Ovary (tissue), 3 donors: Measurements from ENCODE around the gene IMPA2.

ENCODE experiments used
- CTCF ChIP-seq, 3 donors: fragments of 450-650 bp in 2 of 3; fragments of 200-600 bp in 1 of 3; IDR thresholded peaks; one replicate each; pipeline versions ENCODE4 v1.5.1 to v1.8.0; 2016 to 2022; ENCODE audit warnings: antibody characterized with exemption in 3 of 3, mild to moderate bottlenecking in 1 of 3
- POLR2A ChIP-seq: fragments of 450-650 bp; IDR thresholded peaks from one replicate; pipeline ENCODE4 v1.6.1; 2017; ENCODE audit warnings: antibody characterized with exemption, mild to moderate bottlenecking, moderate library complexity
- donor health status: DM: no; HTN: no; CAD: no.

- no peak for TF ChIP-seq CTCF (IDR thresholded peaks at IDR 0.05)
- TF ChIP-seq POLR2A, result no peak
These were observed 53.2 kb downstream of the IMPA2 start for GRCh38 chr18:12034241-12035100.
